Ovary (tissue), 9 donors: ENCODE measurements around the gene NUDT4. TPM values are rescaled to one million over a fixed set of nuclear protein-coding genes. Genes with fewer than 3 reads are reported as not detected.

ENCODE experiments used
- DNase-seq, 5 donors: peaks; one replicate each; pipeline ENCODE4 v3.0.0-alpha.2; 2019 to 2020
- H3K27ac ChIP-seq, 2 donors: fragments of 200-600 bp; one replicate each; pipeline versions ENCODE4 v1.5.1 to v1.8.0; 2019 to 2022
- H3K27me3 ChIP-seq: fragments of 200-600 bp; one replicate; pipeline ENCODE4 v1.8.0; 2022
- H3K36me3 ChIP-seq: fragments of 200-600 bp; sonication (generic); one replicate; pipeline ENCODE4 v1.5.1; 2019
- H3K4me1 ChIP-seq: one replicate; pipeline ENCODE4 v1.8.1; 2013; ENCODE audit warnings: mild to moderate bottlenecking, moderate library complexity; ENCODE audit not compliant: insufficient read depth
- H3K4me3 ChIP-seq: fragments of 200-600 bp; sonication (generic); one replicate; pipeline ENCODE4 v1.5.1; 2017
- H3K9me3 ChIP-seq, 2 donors: fragments of 200-600 bp in 1 of 2; sonication (generic) in 1 of 2; one replicate each; pipeline versions ENCODE4 v1.5.1 to v1.8.1; 2013 to 2019; ENCODE audit warnings: mild to moderate bottlenecking in 1 of 2, moderate library complexity in 1 of 2
- CTCF ChIP-seq, 3 donors: fragments of 450-650 bp in 2 of 3; fragments of 200-600 bp in 1 of 3; IDR thresholded peaks; one replicate each; pipeline versions ENCODE4 v1.5.1 to v1.8.0; 2016 to 2022; ENCODE audit warnings: antibody characterized with exemption in 3 of 3, mild to moderate bottlenecking in 1 of 3
- EP300 ChIP-seq: sonication (generic); formaldehyde crosslinking; IDR thresholded peaks from one replicate; pipeline ENCODE4 v1.6.1; 2017; ENCODE audit warnings: antibody characterized with exemption
- POLR2A ChIP-seq: fragments of 450-650 bp; IDR thresholded peaks from one replicate; pipeline ENCODE4 v1.6.1; 2017; ENCODE audit warnings: antibody characterized with exemption, mild to moderate bottlenecking, moderate library complexity
- WGBS, 3 donors: extraction: QIAGEN DNeasy Blood & Tissue Kit in 1 of 3; methylation state at CpG; one replicate each; pipeline versions ENCODE4 v1.1.5 to v1.1.7; 2013 to 2017; 5-methylcytosine and 5-hydroxymethylcytosine counted together
- intact Hi-C, 4 donors: fragments of 100-400 bp; cut with DNase I; formaldehyde crosslinking; loops; one replicate each; pipeline versions ENCODE4 v1.11.0 to v1.15.1; 2022 to 2023
- polyA plus RNA-seq, 2 donors: library from polyadenylated mRNA; stranded (reverse); fragments of 200-250 nt in 1 of 2; fragments of 350-450 nt in 1 of 2; fragmentation: Illumina TruSeq in 1 of 2; extraction: RNeasy Lipid Tissue Mini Kit (QIAGEN cat#74804) in 1 of 2; gene quantifications; one replicate each; pipeline ENCODE4 v1.2.3, GENCODE V29; 2013 to 2014
- total RNA-seq, 7 donors: library from RNA; depleted of rRNA in 2 of 7; stranded (reverse); fragments of >200 nt in 2 of 7; fragmentation: NEBNext Ultra II Directional in 3 of 7; extraction: Animal tissue kit (Norgen Biotek cat#: 25700) in 3 of 7; gene quantifications; one replicate each; pipeline versions ENCODE4 v1.1.0 to v1.2.4, GENCODE V29; 2016 to 2023
- donor health status: DM: no; HTN: no; CAD: no; lungs with moderate emphysema.
- donor health status: DM: no; HTN: no; CAD: no.
- donor health status: Bipolar disorder and iron deficiency.
- donor health status: DM: yes; HTN: yes; CAD: no.
- donor health status: DM: no; HTN: no; CAD: no.
- donor health status: DM: yes; HTN: yes; CAD: no.

The NUDT4 gene
- total and polyA plus RNA-seq, 9 donors: 102 to 185 (median 141) TPM

GRCh38 chr12:93441617-93442410 lies 64.1 kb downstream of the NUDT4 start, which contains the start of gene UBE2N:
UBE2N (minus strand) TSS chr12:93441947; CDS start chr12:93441884, 63 bp downstream.
- H3K4me3 ChIP-seq: peak within 1 kb of the TSS; percentile 98
- peaks cover 6% of the 10 kb centered on the region for H3K4me1 ChIP-seq
- WGBS, 3 donors: 0 to 1% (median 0%) methylated on average over 80 to 105 of the region's 105 CpGs
- no peaks in the 10 kb centered on the region for H3K9me3 ChIP-seq
- intact Hi-C loops: no loop called here
- DNase-seq: peak; percentile 94 to 97 (median 96)
- no peaks in the 10 kb centered on the region for H3K36me3 ChIP-seq
- peak within 1 kb of the TSS; percentile 76 to 85 for H3K27ac ChIP-seq
- H3K27me3 ChIP-seq: no peaks in the 10 kb centered on the region
- TF ChIP-seq EP300: no peak
- no peak for TF ChIP-seq CTCF (IDR thresholded peaks at IDR 0.05)
- TF ChIP-seq POLR2A: peak; percentile 60

GRCh38 chr12:93442411-93443340 lies 65.0 kb downstream of the NUDT4 start:
- intact Hi-C loops: no loop called here
- WGBS, 3 donors: 3 to 4% (median 3%) methylated on average over 19 of the region's 19 CpGs

GRCh38 chr12:93443576-93443975 lies 65.9 kb downstream of the NUDT4 start:
- WGBS, 3 donors: 90 to 94% (median 93%) methylated on average over 4 of the region's 4 CpGs
- TF ChIP-seq CTCF (IDR thresholded peaks at IDR 0.05) (no peak), EP300 (no peak), POLR2A (no peak)
- H3K36me3 ChIP-seq: no peaks in the 10 kb centered on the region
- H3K9me3 ChIP-seq: no peaks in the 10 kb centered on the region
- H3K27ac ChIP-seq: no peak overlapping the region
- H3K4me1 ChIP-seq: peaks cover 6% of the 10 kb centered on the region
- H3K27me3 ChIP-seq: no peaks in the 10 kb centered on the region
- peak in 1 of 5 donors; percentile 22 for DNase-seq
- no peak overlapping the region for H3K4me3 ChIP-seq
- intact Hi-C loops: no loop called here

More at GRCh38 chr12:93442411-93443340, 65.0 kb downstream of the NUDT4 start:
- H3K4me1 ChIP-seq: peaks cover 6% of the 10 kb centered on the region
- no peaks in the 10 kb centered on the region for H3K27me3 ChIP-seq
- DNase-seq: no peak
- H3K4me3 ChIP-seq: peak overlapping the region; percentile 98
- H3K9me3 ChIP-seq: no peaks in the 10 kb centered on the region
- peak overlapping the region; percentile 76 to 85 for H3K27ac ChIP-seq
- TF ChIP-seq EP300: no peak
- TF ChIP-seq POLR2A: peak; percentile 17
- H3K36me3 ChIP-seq: no peaks in the 10 kb centered on the region

- no peak overlapping the region for H3K27ac ChIP-seq
- intact Hi-C loops: no loop called here
Observed at GRCh38 chr12:93447555-93448290, 70.0 kb downstream of the NUDT4 start.

More at GRCh38 chr12:93447555-93448290, 70.0 kb downstream of the NUDT4 start:
- H3K27me3 ChIP-seq: no peaks in the 10 kb centered on the region
- TF ChIP-seq CTCF (IDR thresholded peaks at IDR 0.05) (no peak), EP300 (no peak), POLR2A (no peak)
- WGBS, 3 donors: 71 to 76% (median 74%) methylated on average over 4 of the region's 4 CpGs
- H3K4me3 ChIP-seq: no peak overlapping the region
- no peaks in the 10 kb centered on the region for H3K9me3 ChIP-seq
- no peaks in the 10 kb centered on the region for H3K4me1 ChIP-seq
- H3K36me3 ChIP-seq: no peaks in the 10 kb centered on the region
- DNase-seq: no peak
